GM21423 (cell line): ENCODE measurements around the gene MYL6.
"Not testable (repeated sequence)": the region's sequence is repeated elsewhere in the genome, so short reads cannot be mapped to it uniquely, and the experiment has no call there.

ENCODE experiments used
- ATAC-seq: cut with Tn5 transposase; IDR thresholded peaks from one replicate; pipeline ENCODE4 v1.9.1; 2021; ENCODE audit warnings: mild to moderate bottlenecking, moderate library complexity; ENCODE audit not compliant: unreplicated experiment

Gene MYL6

GRCh38 chr12:56158029-56158925 is at the start of gene MYL6:
Gene MYL6 (plus strand): TSS chr12:56158359. CDS start chr12:56158402, 43 bp downstream.
- peak; percentile 80 for ATAC-seq

- no peak for ATAC-seq
These were observed 47.6 kb upstream of the MYL6 start for GRCh38 chr12:56110571-56110970.

DNA sequence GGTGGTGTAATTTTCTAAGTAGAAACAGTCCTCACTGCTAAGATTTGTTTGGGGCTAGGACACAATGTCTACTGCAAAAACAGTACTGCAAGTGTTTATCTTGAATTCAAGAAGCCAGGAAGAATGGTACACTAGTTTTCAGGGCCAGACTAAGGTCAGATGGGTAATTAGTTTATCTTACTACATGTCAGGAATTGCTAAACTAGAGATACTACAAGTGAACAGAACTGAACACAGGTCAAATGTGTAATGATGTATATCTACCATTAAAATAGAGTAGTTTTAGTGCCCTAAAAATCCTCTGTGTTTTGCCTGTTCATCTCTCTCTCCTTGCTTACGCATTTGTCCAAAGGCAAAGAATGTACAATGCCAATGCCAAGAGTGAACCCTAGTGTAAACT is 44.1 kb upstream of the MYL6 start:
- ATAC-seq, result no peak

DNA sequence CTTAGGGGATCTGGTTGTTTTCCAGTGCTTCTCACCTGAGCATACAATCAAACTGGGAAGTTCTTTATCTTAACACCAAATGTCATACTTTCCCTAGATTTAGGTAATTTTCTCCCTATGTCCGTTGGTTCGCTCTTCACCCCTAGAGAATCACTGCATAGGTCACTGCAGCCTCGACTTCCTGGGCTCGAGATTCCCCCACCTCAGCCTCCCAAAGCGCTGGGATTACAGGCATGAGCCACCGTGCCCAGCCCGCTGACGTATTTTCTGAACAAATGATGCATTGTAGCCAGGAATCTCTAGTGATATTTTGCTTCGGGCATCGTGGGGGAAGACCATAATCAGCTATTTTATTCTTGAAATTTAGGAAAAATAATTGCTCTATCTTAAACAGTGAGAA is 42.8 kb upstream of the MYL6 start:
- no peak for ATAC-seq

- ATAC-seq, result peak; percentile 36
These were observed 41.7 kb upstream of the MYL6 start, which contains the start of gene RPL41 for GRCh38 chr12:56116267-56117081. Gene RPL41 (plus strand): TSS chr12:56116633.

- not testable (repeated sequence) for ATAC-seq
These were observed 41.0 kb upstream of the MYL6 start for GRCh38 chr12:56117082-56117706.

DNA sequence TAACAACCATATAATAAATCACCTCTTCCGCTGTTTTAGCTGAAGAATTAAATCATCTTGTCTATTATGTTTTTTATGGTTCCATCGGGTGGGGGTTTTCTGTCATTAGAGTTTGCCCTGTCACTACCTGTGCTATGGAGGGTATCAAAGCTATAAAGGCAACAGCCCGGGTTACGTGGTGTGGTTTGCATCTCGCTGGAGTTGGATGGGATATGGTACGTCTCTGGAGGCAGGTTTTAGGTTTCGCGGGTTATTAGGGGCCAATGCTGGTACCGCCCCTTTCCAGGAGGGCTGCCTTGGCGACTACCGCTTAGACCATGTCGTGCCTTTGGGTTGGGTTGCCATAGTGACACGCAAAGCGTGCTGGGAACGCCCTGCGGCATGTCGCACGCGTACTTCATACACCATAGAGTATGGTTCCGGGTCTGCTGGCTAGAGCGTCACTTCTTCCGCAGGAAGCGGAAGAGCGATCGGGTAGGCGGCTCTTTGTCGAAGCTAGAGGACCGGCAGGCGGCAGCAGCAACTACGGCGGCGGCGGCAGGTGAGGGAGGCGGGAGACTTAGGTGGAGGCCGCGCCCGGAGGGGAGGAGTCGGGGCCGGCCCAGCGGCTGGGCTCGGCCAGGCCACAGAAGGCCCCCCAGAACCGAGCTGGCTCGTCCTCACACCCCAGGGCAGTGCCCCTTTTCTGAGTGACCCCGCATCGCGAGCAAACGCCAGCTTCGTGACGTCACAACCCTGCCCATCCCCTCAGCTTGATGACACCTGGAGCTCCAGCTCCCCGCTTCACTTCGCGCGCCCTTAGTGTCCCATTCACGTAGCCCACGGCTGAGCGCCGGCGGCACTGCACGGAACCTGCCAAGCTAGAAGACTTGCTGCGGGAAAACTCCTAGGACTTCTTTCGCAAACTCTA is 40.1 kb upstream of the MYL6 start, which contains the start of gene ZC3H10:
Gene ZC3H10, plus strand, starts transcription at position 489 of the 910 bp plus-strand sequence. CDS start 2,297 bp downstream, outside the sequence.
- ATAC-seq, result peak; percentile 83

DNA sequence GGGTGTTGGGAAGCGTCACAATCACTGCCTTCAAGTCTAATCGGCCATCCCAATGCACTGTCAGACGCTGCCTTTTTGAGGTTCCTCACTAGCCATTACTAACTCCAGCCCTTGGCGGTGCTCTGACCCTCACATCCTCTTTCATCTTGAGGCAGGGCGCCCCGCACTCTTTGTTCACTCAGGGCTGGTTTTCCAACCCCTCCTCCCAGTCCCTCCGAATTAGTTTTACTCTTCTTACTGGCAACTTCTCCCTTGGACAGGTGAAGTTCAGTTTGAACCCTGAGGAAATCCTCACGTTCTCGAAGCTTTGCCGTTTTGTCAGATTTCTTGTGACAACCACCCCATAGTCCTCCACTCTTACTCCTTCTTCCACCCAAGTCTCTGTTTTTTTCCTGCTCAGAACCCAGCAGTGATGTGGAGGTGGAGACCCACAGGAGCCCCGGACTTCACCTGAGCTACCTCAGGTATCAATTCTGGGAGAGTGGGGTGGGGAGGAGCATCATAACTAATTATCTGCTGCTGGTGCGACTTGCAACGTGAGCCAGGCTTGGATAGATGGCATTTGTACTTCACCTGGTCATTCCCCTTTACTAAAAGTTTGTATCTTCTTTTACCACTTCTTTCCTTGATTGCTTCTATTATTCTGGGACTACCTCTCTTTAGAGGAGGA is 39.3 kb upstream of the MYL6 start:
- ATAC-seq, result peak; percentile 1

DNA sequence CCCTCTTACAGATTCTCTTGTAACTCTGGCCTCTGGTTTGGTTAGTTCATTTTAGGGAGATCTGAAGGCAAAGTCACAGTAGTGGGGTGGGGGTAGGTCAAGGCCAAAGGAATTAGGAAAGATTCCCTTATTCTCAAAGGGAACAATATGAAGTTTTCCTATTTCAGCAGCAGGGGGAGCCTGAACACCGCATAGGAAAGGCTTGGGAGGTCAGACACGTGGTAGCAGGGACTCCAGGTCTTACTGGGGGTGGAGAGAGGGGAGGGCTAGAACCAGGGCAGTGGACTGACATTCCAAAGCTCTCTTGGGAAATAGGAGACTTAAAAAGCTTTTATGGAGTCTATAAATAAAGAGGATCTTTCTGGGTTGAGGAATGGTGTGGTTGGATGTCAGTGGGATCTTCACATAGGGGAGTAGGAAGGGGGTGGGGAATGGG is 38.8 kb upstream of the MYL6 start:
- no peak for ATAC-seq

- ATAC-seq, result no peak
These were observed 37.9 kb upstream of the MYL6 start for GRCh38 chr12:56120158-56120846.

- ATAC-seq, result no peak
These were observed 36.8 kb upstream of the MYL6 start for GRCh38 chr12:56121204-56121870.

DNA sequence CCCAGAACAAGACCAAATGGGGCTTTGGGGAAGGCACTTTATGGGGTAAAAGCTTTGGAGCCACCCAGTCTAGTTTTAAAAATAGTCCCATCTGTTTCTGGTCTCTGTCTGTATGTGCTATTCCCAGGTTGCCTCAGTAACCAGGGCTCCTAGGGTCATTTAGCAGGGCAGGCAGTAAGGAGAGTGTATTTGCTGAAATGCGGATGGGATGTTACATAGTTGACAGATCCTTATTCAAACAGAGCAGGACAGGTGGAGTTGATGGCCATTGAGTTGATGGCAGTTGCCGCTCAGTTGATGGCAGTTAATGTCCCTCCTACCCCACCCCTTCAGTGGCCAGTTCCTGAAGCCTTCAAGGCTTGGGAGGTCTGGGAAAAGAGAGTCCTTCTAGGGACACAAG is 35.5 kb upstream of the MYL6 start:
- ATAC-seq, result no peak

DNA sequence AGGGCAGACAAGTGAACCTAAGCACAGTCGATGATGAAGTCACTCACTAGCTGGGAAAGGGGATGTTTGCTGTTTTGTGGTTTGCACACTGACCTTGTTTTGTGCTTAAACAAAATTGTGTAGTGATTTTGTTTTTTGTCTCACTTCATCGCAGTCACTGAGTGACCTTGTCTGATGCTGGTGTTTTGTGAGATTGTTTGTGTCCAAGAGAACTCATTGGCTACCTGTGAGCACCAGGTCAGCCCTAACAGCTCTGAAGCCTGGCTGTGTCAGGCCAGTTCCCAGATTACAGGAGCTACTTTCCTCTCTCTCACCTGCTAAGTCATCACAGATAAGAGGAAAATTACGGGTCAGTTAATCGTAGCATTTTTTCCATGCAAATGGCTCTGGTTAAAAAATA is 34.0 kb upstream of the MYL6 start:
- ATAC-seq, result no peak

GRCh38 chr12:56126732-56127239 is 31.4 kb upstream of the MYL6 start:
- no peak for ATAC-seq

DNA sequence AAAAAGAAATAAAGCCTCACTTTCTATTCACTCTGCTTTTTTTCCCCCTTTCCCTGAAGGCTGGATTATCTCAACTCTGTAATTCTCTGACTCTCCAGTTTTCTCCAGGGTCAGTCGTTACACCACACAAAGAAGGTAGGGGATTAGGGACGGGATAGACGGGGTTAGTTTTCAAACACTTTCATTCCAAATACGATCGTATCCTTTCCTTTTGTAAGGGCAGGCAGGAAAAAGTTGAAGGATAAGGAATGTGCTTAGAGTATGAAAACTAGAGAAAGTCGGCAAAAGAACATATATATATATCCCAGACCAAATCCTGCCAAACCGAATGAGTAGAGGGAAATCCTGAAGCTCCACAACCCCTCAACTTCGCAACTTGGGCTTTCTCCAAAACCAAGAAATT is 30.7 kb upstream of the MYL6 start:
- no peak for ATAC-seq

- ATAC-seq, result peak; percentile 86
These were observed 30.1 kb upstream of the MYL6 start, which contains the start of gene ESYT1 for GRCh38 chr12:56127888-56128669. Gene ESYT1 (plus strand): TSS chr12:56128267. CDS start chr12:56128320, 53 bp downstream.

DNA sequence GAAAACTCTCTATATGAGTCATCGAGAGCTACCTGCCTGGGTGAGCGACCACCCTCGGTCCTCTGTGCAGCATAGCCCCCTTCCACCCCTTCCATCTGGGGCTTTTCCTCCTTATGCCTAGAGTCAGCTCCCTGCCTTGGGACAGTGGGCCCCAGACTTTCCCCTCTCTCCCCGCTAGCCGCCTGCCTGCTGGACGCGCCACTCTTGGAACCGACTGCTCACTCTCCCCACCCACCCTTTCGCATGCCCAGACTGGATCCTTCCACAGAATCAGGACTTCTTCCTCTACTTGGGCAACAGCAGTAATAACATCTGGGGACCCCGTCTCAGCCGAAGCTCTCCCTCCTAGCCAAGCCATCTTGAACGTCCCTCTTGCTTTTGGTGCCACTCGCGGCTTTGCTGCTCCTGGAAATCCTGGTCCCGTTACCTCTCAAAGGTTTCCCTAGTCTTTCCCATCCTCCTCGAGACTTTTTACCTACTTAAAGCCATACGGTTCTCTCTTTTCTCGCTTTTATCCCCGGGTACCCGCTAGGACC is 29.4 kb upstream of the MYL6 start:
- ATAC-seq, result no peak
